Measurements from ENCODE around the gene USB1. TPM values are rescaled to one million over a fixed set of nuclear protein-coding genes. Genes with fewer than 3 reads are reported as not detected.

USB1 gene
- total and polyA plus RNA-seq, 4 donors = 14.7 to 72.7 (median 38.7) TPM

DNA sequence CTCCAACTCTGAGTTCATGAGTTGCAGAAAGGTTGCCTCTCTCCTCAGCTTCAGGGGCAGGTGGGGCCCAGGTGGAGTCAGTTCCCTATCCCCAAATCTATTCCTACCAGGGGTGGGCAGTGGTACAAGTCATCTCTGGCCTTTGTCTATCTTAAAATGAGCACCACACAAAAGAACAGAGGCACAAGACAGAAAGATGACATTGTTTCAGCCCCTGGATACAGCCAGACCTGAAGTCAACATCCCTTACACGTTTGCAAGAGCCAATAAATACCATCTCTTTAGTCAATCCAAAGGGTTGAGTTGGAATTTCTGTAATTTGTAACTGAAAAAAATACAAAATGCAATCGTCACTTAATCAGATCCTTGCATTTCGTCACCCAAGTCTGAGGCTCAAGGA lies 56.6 kb downstream of the USB1 start:
- Histone ChIP-seq H3K4me1 (ENCODE audit: control insufficient read depth in 5 of 5, insufficient read depth in 5 of 5, low read length in 5 of 5) (peaks cover 0 to 1% (median 0%) of the 10 kb centered on the region in 5 donors), H3K4me3 (no peak overlapping the region), H3K36me3 (ENCODE audit: control insufficient read depth in 4 of 4, insufficient read depth in 4 of 4, low read length in 4 of 4) (no peaks in the 10 kb centered on the region), H3K27me3 (ENCODE audit: control insufficient read depth in 3 of 3, insufficient read depth in 3 of 3, low read length in 2 of 3) (no peaks in the 10 kb centered on the region), H3K27ac (ENCODE audit: low read depth in 1 of 2, low read length in 1 of 2) (no peak overlapping the region), H3K9ac (ENCODE audit: insufficient read depth in 1 of 2, low read length in 2 of 2) (no peak overlapping the region), H3K9me3 (ENCODE audit: control insufficient read depth in 4 of 4, insufficient read depth in 3 of 4, low read length in 3 of 4) (no peaks in the 10 kb centered on the region)
- ATAC-seq (ENCODE audit: insufficient read depth, low FRiP score) = no peak
- WGBS, 2 donors = 76 to 78% methylated on average over 3 of the region's 3 CpGs
- TF ChIP-seq, protein P1, sequence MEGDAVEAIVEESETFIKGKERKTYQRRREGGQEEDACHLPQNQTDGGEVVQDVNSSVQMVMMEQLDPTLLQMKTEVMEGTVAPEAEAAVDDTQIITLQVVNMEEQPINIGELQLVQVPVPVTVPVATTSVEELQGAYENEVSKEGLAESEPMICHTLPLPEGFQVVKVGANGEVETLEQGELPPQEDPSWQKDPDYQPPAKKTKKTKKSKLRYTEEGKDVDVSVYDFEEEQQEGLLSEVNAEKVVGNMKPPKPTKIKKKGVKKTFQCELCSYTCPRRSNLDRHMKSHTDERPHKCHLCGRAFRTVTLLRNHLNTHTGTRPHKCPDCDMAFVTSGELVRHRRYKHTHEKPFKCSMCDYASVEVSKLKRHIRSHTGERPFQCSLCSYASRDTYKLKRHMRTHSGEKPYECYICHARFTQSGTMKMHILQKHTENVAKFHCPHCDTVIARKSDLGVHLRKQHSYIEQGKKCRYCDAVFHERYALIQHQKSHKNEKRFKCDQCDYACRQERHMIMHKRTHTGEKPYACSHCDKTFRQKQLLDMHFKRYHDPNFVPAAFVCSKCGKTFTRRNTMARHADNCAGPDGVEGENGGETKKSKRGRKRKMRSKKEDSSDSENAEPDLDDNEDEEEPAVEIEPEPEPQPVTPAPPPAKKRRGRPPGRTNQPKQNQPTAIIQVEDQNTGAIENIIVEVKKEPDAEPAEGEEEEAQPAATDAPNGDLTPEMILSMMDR (IDR thresholded peaks at IDR 0.05; ENCODE audit: control extremely low read depth, extremely low read depth) = no peak
- DNase-seq = no peak

DNA sequence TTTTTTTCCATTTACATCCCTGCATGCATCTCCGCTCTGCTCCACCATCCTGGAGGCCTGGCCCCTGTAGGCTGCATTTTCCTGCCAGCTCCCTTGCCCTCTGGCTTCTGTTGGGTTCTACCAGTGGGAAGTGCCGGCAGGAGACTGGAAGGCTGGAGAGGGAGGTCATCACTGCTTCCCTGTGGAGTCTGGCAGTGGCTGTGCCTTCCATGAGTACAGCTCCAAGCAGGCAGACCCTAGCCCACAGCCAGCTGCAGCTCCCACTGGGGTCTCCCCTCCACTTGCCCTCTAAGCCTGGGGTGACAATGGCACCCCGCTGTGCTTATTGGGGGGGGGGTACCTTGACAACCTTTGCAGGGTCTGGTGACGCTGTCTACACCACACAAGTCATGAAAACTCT lies 61.6 kb downstream of the USB1 start:
- Histone ChIP-seq H3K9me3 (ENCODE audit: control insufficient read depth in 4 of 4, insufficient read depth in 3 of 4, low read length in 3 of 4) (no peaks in the 10 kb centered on the region), H3K36me3 (ENCODE audit: control insufficient read depth in 4 of 4, insufficient read depth in 4 of 4, low read length in 4 of 4) (no peaks in the 10 kb centered on the region), H3K4me1 (ENCODE audit: control insufficient read depth in 5 of 5, insufficient read depth in 5 of 5, low read length in 5 of 5) (peaks cover 0 to 12% (median 3%) of the 10 kb centered on the region in 5 donors), H3K27me3 (ENCODE audit: control insufficient read depth in 3 of 3, insufficient read depth in 3 of 3, low read length in 2 of 3) (no peaks in the 10 kb centered on the region), H3K4me3 (no peak overlapping the region), H3K27ac (ENCODE audit: low read depth in 1 of 2, low read length in 1 of 2) (peak overlapping the region in 1 of 2 donors; percentile 26), H3K9ac (ENCODE audit: insufficient read depth in 1 of 2, low read length in 2 of 2) (no peak overlapping the region)
- DNase-seq (no peak), ATAC-seq (ENCODE audit: insufficient read depth, low FRiP score) (no peak)
- TF ChIP-seq, protein P1 (IDR thresholded peaks at IDR 0.05; ENCODE audit: control extremely low read depth, extremely low read depth) = no peak
- WGBS, 2 donors = 84 to 91% methylated on average over 4 of the region's 4 CpGs

DNA sequence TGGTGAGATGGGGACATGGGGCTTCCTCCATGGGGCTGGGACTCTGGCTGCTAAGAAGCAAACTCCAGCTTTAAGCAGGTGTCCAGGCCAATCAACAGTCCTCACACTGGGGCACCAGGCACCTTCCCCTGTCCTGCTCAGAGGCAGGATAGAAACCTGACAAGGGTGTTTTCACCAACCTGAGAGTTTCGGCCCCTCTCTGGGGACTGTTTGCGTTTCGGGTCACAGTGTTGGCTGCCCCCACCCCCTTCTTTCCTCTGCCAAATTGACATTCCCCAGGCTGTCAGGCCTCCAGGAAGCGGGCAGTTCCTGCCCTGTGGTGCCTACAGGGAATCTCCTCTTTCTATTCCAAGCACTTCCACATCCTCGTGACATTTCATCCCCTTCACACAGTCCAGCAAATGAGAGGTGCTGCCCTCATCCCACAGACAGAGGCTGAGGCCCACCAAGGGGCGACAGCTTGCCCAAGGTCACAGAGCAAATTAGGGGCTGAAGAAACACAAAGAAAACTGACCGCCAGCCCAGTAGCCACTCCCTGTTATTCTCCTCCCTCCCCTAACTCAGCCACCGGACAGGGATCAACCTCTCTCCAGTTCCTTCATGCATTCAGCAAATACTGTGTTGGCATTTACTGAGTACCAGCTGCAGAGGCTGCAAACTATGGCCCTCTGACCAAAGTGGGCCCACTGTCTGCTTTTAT lies 62.3 kb downstream of the USB1 start:
- Histone ChIP-seq H3K9ac (ENCODE audit: insufficient read depth in 1 of 2, low read length in 2 of 2) (peak overlapping the region in 1 of 2 donors; percentile 65), H3K36me3 (ENCODE audit: control insufficient read depth in 4 of 4, insufficient read depth in 4 of 4, low read length in 4 of 4) (no peaks in the 10 kb centered on the region), H3K27me3 (ENCODE audit: control insufficient read depth in 3 of 3, insufficient read depth in 3 of 3, low read length in 2 of 3) (no peaks in the 10 kb centered on the region), H3K4me1 (ENCODE audit: control insufficient read depth in 5 of 5, insufficient read depth in 5 of 5, low read length in 5 of 5) (peaks cover 0 to 12% (median 3%) of the 10 kb centered on the region in 5 donors), H3K4me3 (no peak overlapping the region), H3K27ac (ENCODE audit: low read depth in 1 of 2, low read length in 1 of 2) (peak overlapping the region; percentile 35 to 59), H3K9me3 (ENCODE audit: control insufficient read depth in 4 of 4, insufficient read depth in 3 of 4, low read length in 3 of 4) (no peaks in the 10 kb centered on the region)
- DNase-seq (peak in 2 of 3 donors; percentile 28 to 53), ATAC-seq (ENCODE audit: insufficient read depth, low FRiP score) (no peak)
- 27 to 62% methylated on average over 8 of the region's 8 CpGs for WGBS, 2 donors
- TF ChIP-seq, protein P1 (IDR thresholded peaks at IDR 0.05; ENCODE audit: control extremely low read depth, extremely low read depth) = no peak
